Embryonic facial prominence (tissue), 1 donor: ENCODE data around the gene DOC2A.
"Not testable (repeated sequence)": the region's sequence is repeated elsewhere in the genome, so short reads cannot be mapped to it uniquely, and the experiment has no call there.

Experiments used
- DNase-seq: peaks from one replicate; pipeline ENCODE4 v3.0.0-alpha.2; 2016; ENCODE audit errors: extremely low spot score

Gene DOC2A

DNA sequence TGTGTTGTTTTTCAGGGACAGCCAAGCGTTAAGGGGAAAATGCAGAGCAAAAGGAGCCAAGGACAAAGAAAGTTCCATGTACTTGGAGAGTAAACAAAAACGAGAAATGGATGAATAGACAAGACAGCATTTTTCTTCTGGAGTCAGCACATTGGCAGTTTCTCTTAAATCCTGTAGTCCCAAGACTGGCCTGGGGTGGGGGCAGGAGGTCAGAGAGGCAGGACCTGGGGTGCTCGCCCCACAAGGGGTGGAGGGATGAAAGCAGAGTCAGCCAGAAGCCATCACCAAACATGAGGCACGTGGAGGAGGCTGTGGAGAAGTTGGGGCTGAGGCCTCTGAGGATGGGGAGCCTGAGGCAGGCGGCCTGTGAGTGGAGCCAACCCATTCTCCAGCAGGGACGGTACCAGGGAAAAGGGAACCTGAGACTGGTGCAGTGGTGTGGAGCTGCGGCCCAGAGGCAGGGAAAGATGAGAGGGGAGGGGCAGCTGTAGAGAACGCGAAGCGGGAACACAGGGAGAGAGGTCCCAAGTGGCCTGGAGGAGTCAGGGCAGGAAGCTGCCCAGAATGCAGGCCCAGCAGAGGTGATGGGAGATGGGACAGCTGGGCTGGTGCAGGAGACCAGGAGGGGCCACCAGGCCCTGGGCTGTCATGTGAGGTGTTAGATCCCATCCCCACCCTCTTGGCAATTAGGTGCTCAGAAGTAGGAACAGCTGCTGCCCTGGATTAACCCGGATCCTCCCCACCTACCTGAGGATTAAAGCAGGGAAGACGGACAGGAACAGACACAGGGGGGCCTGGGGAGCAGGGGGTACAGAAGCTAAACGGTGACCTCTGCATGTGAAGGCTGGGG, 17.0 kb upstream of the DOC2A start:
- no peak for DNase-seq

GRCh38 chr16:30026449-30026848, 15.6 kb upstream of the DOC2A start:
- no peak for DNase-seq

- no peak for DNase-seq
Observed at GRCh38 chr16:30025574-30025973, 14.7 kb upstream of the DOC2A start.

DNA sequence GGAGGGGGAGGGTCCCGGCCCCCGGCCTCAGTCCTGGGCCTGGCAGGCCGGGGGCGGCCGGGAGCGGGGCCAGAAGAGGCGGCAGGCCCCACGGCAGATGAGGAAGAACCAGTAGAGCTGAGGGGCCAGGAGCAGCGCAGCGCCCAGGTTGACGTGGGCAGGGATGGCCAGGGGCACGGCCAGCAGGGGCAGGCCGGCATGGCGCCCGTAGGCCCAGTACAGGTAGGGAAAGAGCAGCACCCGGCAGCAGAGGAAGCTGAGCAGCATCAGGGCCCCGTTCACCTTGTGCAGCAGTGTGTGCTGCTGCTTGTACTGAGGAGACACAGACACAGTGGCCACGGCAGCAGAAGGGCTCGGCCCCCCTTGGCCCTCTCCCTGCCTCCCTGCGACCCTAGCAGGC, 14.3 kb upstream of the DOC2A start:
- no peak for DNase-seq

- no peak for DNase-seq
Observed at GRCh38 chr16:30024451-30024850, 13.6 kb upstream of the DOC2A start.

- no peak for DNase-seq
Observed at GRCh38 chr16:30023586-30023985, 12.8 kb upstream of the DOC2A start.

DNA sequence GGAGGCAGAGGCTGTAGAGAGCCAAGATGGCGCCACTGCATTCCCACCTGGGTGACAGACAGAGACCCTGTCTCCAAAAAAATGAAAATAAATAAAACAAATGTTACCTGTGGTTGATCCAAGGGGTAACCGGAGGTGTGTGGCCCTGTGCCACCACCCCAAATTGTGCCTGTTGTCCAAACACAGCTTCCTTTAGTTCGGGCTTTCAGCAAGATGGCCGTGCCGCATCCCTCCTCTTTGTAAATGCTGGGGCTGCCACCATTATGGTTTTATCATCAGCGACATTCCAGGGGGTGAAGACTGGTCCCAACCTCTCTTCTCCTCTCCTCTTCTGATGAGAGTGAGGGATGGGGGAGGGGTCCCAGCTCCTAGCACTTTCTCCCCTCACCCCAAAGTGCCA, 12.1 kb upstream of the DOC2A start, which contains the start of gene C16orf92:
Gene C16orf92 (plus strand): TSS at position 312 of the 400 bp plus-strand sequence. CDS start 143 bp downstream, outside the sequence.
- no peak for DNase-seq

DNA sequence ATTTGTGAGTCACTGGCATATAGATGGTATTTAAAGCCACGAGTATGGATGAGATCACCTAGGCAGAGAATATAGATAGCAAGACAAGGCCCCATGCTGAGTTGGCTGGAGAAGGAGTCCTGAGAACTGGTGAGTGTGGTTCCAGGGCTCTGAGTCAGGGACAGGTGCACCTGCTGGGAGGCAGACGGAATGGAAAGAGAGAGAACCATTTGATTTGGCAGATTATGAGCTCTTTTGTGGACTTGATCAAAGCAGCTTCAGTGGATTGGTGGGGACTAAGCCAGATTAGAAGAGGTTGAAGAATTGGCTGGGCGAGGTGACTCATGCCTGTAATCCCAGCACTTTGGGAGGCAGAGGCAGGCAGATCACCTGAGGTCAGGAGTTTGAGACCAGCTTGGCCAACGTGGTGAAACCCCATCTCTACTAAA, 7.9 kb upstream of the DOC2A start:
- no peak for DNase-seq

- DNase-seq: not testable (repeated sequence)
Observed at GRCh38 chr16:30017937-30018336, 7.1 kb upstream of the DOC2A start.

DNA sequence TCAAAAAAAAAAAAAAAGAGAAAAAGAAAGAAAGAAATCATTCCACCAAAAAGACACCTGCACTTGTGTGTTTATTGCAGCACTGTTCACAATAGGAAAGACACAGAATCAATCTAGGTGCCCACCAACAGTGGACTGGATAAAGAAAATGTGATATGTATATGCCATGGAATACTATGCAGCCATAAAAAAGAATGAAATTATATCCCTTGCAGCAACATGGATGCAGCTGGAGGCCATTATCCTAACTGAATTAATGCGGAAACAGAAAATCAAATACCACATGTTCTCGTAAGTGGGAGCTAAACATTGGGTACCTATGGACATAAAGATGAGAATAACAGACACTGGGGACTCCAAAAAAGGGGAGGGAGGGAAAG, 6.4 kb upstream of the DOC2A start:
- no peak for DNase-seq

DNA sequence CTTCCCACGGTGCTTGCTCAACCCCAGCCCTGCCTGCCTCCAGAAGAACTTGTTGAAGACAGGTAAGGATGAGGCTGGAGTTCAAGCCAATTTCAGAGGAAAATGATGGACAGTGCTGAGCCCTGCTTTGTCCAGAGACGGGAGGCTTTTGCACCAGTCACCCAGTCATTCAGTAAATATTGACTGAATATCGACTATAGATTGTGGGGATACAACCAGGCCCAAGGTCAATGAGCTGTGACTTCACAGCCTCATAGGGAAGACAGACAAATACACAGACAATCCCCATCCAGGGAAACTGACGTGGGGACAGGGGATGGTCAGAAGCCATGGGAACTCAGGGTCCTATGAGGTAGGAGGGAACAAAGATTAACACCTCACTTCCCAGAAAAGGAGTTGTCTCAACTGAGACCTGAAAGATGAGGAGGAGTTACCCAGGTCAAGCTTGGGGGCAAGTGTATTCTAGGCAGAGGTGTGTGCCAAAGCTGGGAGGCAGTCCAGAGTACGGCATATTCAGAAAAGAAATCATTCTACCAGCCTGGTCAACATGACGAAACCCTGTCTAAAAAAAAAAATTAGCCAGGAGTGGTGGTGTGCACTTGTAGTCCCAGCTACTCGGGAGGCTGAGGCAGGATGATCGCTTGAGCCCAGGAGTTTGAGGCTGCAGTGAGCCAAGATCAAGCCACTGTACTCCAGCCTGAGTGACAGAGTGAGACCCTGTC, 5.9 kb upstream of the DOC2A start:
- no peak for DNase-seq

DNA sequence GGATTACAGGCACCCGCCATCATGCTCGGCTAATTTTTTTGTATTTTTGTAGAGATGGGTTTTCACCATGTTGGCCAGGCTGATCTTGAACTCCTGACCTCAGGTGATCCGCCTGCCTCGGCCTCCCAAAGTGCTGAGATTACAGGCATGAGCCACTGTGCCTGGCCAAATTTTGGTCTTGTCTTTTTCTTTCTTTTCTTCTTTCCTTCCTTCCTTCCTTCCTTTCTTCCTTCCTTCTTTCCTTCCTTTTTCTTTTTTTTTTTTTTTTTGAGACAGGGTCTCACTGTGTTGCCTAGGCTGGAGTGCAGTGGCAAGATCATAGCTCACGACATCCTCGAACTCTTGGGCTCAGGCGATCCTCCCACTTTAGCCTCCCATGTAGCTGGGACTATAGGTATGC, 4.6 kb upstream of the DOC2A start:
- not testable (repeated sequence) for DNase-seq

- not testable (repeated sequence) for DNase-seq
Observed at GRCh38 chr16:30012598-30012997, 1.8 kb upstream of the DOC2A start.

DNA sequence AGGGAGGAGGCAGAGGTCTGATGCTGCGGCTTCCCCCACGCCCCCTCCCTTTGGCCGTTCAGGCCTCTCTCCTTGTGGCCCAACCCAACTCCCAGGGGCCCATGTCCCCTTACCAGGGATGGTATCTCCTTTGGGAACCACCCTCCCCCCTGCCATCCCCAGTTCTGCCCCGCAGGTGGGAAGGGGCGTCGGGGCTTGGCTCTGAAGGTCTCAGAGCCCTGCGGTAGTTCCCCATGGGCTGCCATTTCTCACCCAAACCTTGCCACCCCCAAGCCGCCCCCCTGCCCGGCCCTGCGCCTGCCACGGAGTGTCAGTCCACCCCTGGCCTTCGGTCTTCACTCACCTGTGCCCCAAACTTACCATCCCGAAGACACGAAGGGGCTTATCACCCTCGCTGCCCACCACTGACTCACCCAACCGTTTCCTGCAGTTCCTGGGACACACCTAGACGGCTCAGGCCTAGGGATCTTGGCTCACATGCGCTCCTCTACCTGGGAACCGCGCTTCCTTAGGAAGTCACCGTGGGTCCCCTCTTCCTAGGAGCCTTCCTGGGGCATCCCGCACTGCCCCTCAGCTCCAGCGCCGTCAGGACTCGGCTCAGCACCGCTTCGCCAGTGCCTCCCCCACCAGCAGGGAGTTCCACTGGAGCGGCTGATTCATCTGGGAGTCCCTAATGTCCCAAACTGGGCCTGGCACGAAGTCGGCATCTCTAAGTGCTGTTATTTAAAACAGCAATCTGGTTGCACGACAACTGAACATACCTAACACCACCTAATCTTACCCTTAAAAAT, 1.1 kb upstream of the DOC2A start:
- no peak for DNase-seq

GRCh38 chr16:30009990-30010843, 610 bp downstream of the DOC2A start:
- DNase-seq: no peak

DNA sequence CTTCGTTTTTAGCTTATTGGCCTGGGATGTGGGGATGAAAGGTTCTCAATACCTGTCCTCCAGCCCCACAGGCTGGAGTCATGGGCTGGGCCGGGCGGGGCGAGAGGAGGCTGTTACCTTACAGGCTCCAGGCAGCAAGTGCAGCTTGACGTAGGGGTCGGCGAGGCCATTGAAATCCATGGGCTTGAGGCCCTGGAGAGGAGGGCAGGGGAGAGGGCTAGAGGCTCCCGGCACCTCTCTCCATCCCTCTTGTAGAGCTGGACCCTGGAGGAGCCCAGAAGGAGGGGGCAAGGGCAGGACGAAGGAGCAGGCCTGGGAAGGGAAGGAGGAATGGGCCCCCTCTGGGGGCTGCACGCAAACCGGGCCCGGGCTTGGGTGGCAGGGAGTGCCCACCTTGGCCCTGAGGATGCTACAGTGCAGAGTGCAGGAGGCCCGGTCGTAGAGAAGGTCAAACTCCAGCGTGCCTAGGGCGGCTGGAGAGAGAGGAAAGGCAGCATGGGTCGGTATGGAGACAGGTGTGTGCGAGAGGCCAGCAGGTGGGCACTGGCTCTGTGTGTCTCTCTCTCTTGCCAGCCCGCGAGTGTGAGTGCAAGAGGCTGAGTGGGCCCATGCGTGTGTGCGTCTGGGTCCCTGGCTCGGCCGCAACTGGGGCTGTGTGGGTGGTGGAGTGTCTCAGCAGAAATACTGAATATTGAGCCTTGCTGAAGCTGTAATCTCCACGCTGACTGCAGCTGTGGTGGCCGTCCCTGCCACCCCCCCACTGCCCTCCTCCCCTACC, 1.6 kb downstream of the DOC2A start:
- no peak for DNase-seq

GRCh38 chr16:30007378-30007895, 3.4 kb downstream of the DOC2A start:
- DNase-seq: no peak

DNA sequence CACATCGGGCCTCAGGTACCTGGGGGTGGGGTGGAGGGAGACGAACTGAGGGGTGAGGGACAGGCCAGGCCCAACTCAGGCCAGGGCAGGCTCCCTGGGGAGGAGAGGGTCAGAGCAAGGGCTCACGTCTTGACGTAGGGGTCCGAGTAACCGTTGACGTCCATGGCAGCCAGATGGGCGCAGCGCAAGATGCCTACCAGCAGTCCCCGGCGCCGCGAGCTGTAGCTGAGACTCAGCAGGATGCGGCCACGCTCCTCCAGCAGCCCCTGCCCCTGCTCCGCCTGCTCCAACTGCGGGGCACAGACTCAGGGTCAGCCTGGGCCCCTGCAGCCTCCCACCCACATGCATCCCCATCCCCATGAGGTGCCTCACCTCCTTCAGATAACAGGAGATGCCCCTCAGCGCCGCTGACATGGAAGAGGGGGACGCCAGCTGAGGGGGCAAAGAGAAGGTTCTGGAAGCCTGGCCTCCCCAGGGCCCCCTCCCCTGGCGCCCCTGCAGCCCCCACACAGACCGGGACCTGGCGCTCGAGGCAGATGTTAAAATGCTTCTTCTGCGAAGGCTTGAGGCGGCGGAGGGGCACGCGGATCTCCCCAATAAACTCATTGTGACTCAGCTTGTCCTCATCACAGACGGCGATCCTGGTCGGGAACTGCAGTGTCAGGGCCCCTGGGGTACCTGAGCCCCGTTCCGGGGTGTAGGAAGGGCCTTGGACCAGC, 4.0 kb downstream of the DOC2A start:
- DNase-seq: no peak

GRCh38 chr16:30006095-30006473, 4.7 kb downstream of the DOC2A start:
- no peak for DNase-seq
